ACC112 (cell line): ENCODE measurements around the gene DIAPH2.

ENCODE experiments used
- H2AFZ ChIP-seq: fragments of 200-600 bp; sonication (generic); one replicate; pipeline ENCODE4 v1.6.0; 2017; ENCODE audit warnings: antibody characterized with exemption, low read length; ENCODE audit not compliant: unreplicated experiment
- H3K27ac ChIP-seq: fragments of 200-600 bp; sonication (generic); 2 replicates; pipeline ENCODE4 v1.5.1; 2014; ENCODE audit warnings: low read depth, mild to moderate bottlenecking, antibody characterized with exemption, low read length, moderate library complexity
- H3K27me3 ChIP-seq: fragments of 200-600 bp; sonication (generic); 2 replicates; pipeline ENCODE4 v1.6.1; 2014; ENCODE audit warnings: mild to moderate bottlenecking, antibody characterized with exemption, low read length, moderate library complexity, mixed read lengths; ENCODE audit not compliant: insufficient read depth
- H3K36me3 ChIP-seq: fragments of 200-600 bp; sonication (generic); 2 replicates; pipeline ENCODE4 v1.6.1; 2016; ENCODE audit warnings: mild to moderate bottlenecking, antibody characterized with exemption, low read length, moderate library complexity, mixed read lengths; ENCODE audit not compliant: insufficient read depth
- H3K4me1 ChIP-seq: fragments of 200-600 bp; sonication (generic); one replicate; pipeline ENCODE4 v1.6.1; 2016; ENCODE audit warnings: low read length, mixed read lengths; ENCODE audit not compliant: insufficient read depth, unreplicated experiment, control insufficient read depth
- H3K4me3 ChIP-seq: fragments of 200-600 bp; sonication (generic); 2 replicates; pipeline ENCODE4 v1.5.1; 2014; ENCODE audit warnings: mild to moderate bottlenecking, low read depth, low read length
- H3K79me2 ChIP-seq: fragments of 200-600 bp; sonication (generic); one replicate; pipeline ENCODE4 v1.6.0; 2016; ENCODE audit warnings: low read length; ENCODE audit not compliant: control insufficient read depth, unreplicated experiment, insufficient read depth

DIAPH2 gene

GRCh38 chrX:97210501-97210900, 525.9 kb downstream of the DIAPH2 start:
- Histone ChIP-seq H3K27me3 (no peaks in the 10 kb centered on the region), H3K36me3 (no peaks in the 10 kb centered on the region)

DNA sequence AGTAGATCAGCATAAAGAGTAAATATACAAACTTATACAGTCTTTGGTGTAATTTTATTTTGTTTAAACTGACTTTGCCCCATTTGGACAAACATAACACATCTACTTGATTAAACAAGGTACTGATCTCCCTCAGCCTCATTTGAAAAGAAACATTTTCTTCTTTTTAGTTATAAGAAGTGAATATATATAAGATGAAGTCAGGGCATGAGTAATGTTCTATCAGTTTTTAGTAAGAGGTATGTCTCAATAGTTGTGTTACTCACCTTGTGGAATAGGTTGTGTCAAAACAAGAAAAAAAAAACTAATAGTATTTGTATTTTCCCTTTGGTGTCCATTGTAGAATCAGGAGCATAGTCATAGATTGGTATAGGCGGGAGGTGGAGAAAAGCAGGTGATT, 526.4 kb downstream of the DIAPH2 start:
- Histone ChIP-seq H3K27me3 (no peaks in the 10 kb centered on the region), H3K36me3 (no peaks in the 10 kb centered on the region), H2AFZ (no peak overlapping the region), H3K4me1 (peaks cover 9% of the 10 kb centered on the region), H3K4me3 (no peak overlapping the region), H3K27ac (0 out of 2 replicates have a peak overlapping the region, but pooled peaks have one; percentile 5), H3K79me2 (no peaks in the 10 kb centered on the region)

More at GRCh38 chrX:97210501-97210900, 525.9 kb downstream of the DIAPH2 start:
- no peaks in the 10 kb centered on the region for H3K79me2 ChIP-seq
- H3K27ac ChIP-seq: no peak overlapping the region
- H3K4me1 ChIP-seq: peaks cover 9% of the 10 kb centered on the region
- H3K4me3 ChIP-seq: no peak overlapping the region
- no peak overlapping the region for H2AFZ ChIP-seq

DNA sequence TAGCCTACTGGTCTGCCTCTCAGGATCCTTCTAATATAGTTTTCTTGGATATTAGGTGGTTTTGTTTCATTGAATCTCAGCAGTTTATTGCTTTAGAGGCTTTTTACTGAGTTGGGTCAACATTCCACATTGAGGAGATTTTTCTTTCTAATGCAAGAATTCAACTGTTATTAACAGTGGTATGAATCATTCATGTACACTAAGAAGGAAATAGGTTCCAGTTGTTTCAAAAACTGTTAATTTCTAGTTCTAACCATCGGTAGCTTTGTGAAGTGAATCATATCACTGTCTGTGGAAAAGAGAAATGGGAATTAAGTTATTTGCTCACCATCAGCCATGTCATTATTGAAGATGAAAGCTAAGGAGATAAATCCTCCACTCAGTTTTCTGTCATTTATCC, 530.5 kb downstream of the DIAPH2 start:
- no peaks in the 10 kb centered on the region for H3K36me3 ChIP-seq
- no peak overlapping the region for H3K4me3 ChIP-seq
- peaks cover 9% of the 10 kb centered on the region for H3K4me1 ChIP-seq
- no peak overlapping the region for H3K27ac ChIP-seq
- H3K27me3 ChIP-seq: no peaks in the 10 kb centered on the region
- H2AFZ ChIP-seq: no peak overlapping the region
- no peaks in the 10 kb centered on the region for H3K79me2 ChIP-seq

DNA sequence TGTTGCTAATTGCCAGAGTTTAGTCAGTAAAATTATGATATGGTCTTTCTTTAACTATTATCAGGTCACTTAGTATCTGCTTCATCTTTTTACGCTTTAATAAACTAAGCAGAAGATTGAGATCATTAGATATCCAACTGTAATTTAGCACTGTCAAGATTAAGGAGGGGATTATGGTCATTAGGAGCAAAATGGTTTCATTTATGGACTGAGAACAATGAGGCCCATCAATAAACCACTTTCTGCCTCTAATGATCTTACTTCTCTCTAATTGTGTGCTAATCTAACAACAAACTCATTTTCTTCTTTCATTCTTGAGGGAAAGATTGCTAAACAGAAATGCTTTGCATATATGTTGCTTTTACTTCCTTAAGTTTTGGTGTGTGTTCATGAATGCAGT, 539.5 kb downstream of the DIAPH2 start:
- no peak overlapping the region for H3K27ac ChIP-seq
- no peaks in the 10 kb centered on the region for H3K4me1 ChIP-seq
- no peak overlapping the region for H2AFZ ChIP-seq
- H3K79me2 ChIP-seq: no peaks in the 10 kb centered on the region
- no peak overlapping the region for H3K4me3 ChIP-seq
- H3K36me3 ChIP-seq: no peaks in the 10 kb centered on the region
- no peaks in the 10 kb centered on the region for H3K27me3 ChIP-seq

- Histone ChIP-seq H3K79me2 (no peaks in the 10 kb centered on the region), H3K27ac (no peak overlapping the region), H3K4me3 (no peak overlapping the region), H3K27me3 (no peaks in the 10 kb centered on the region), H3K36me3 (no peaks in the 10 kb centered on the region), H3K4me1 (no peaks in the 10 kb centered on the region), H2AFZ (no peak overlapping the region)
These were observed 544.7 kb downstream of the DIAPH2 start for GRCh38 chrX:97229318-97229717.

DNA sequence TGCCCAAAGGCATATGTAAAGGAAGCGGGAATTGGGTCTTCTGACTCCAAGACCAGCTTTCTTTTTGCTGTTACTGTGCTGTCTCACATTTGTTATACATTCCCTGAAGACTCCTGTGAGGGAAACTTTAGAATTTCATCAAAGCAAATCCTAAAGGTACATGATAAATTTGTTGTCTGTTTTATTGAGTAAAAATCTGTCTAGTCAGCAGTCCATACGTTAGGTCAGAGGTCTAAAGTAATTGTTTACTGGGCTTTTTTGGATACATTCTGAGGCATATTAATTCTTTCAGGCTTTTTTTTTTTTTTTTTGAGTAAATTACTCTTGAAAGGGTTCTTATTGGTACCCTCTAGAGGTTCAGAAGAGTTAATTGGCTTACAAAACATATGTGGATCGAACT, 546.3 kb downstream of the DIAPH2 start:
- Histone ChIP-seq H3K27ac (no peak overlapping the region), H3K27me3 (no peaks in the 10 kb centered on the region), H3K4me3 (no peak overlapping the region), H3K79me2 (no peaks in the 10 kb centered on the region), H3K36me3 (no peaks in the 10 kb centered on the region), H3K4me1 (no peaks in the 10 kb centered on the region), H2AFZ (no peak overlapping the region)

DNA sequence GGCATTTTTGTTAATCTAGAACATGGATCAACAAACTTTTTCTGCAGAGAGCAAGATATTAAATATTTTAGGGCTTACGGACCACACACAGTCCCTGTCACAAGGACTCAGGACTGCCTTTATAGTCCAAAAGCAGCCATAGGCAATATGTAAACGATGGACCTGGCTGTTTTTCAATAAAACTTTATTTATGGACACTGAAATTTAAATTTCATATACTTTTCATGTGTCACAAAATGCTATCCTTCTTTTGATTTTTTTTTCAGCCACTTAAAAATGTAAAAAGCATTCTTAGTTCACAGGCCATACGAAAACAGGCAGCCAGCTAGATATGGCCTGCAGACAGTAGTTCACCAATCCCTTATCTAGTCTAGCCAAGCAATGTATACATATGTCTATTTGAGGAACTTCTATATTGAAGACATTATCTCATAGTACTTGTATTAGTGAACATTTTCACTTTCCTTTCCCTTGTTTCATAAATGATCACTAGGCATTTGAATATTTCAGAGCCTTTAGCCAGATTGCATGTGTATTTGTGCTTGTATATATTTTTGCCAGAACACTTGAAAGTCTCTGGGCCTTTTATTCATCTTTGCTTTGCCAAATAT, 549.9 kb downstream of the DIAPH2 start:
- H3K4me1 ChIP-seq: peaks cover 4% of the 10 kb centered on the region
- H2AFZ ChIP-seq: no peak overlapping the region
- H3K27me3 ChIP-seq: no peaks in the 10 kb centered on the region
- H3K79me2 ChIP-seq: no peaks in the 10 kb centered on the region
- H3K27ac ChIP-seq: no peak overlapping the region
- H3K36me3 ChIP-seq: no peaks in the 10 kb centered on the region
- no peak overlapping the region for H3K4me3 ChIP-seq

GRCh38 chrX:97238632-97239031, 554.0 kb downstream of the DIAPH2 start:
- Histone ChIP-seq H3K27ac (no peak overlapping the region), H3K4me3 (no peak overlapping the region), H3K27me3 (no peaks in the 10 kb centered on the region), H2AFZ (no peak overlapping the region), H3K36me3 (no peaks in the 10 kb centered on the region), H3K79me2 (no peaks in the 10 kb centered on the region), H3K4me1 (peaks cover 4% of the 10 kb centered on the region)

GRCh38 chrX:97252111-97252510, 567.5 kb downstream of the DIAPH2 start:
- Histone ChIP-seq H3K27me3 (no peaks in the 10 kb centered on the region), H3K4me3 (no peak overlapping the region), H3K79me2 (no peaks in the 10 kb centered on the region), H3K27ac (no peak overlapping the region), H3K36me3 (no peaks in the 10 kb centered on the region), H2AFZ (no peak overlapping the region), H3K4me1 (no peaks in the 10 kb centered on the region)

- H3K27ac ChIP-seq: no peak overlapping the region
These were observed 576.0 kb downstream of the DIAPH2 start for GRCh38 chrX:97260679-97261078.

DNA sequence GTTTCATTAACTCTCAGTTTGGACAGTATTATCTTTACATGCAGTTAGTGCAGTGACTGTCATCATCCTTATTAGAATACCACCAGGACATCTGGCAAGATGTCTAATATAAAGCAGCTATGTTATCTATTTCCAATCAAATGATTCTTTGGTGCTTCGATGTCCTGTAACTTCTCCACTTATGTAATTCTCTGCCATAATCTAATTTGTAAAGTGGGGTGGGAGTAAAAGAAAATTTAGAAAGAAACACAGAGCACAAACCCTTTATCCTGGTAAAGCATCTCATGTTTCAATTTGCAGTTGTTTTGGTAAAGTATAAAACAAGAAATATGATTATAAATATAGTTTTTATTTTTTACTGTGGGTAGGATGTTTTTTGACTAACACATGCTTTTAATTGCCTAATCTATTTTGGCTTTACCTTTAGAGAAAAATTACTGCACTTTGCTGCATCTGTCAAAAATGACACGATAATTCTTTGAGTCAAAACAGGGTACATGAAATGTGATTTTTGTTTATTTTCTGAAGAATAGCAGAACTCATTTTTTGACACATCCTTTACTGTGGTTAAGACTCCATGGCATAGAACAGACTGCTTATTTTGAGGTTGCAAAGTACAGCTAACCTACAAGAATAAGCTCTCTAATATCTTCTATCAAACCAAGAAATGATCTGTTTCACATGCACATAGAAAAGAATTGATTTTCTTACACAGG, 581.9 kb downstream of the DIAPH2 start:
- no peaks in the 10 kb centered on the region for H3K27me3 ChIP-seq
- H3K4me1 ChIP-seq: peaks cover 11% of the 10 kb centered on the region
- H3K4me3 ChIP-seq: no peak overlapping the region
- H2AFZ ChIP-seq: no peak overlapping the region
- no peaks in the 10 kb centered on the region for H3K79me2 ChIP-seq
- no peak overlapping the region for H3K27ac ChIP-seq
- H3K36me3 ChIP-seq: no peaks in the 10 kb centered on the region

More at GRCh38 chrX:97260679-97261078, 576.0 kb downstream of the DIAPH2 start:
- Histone ChIP-seq H3K4me1 (no peaks in the 10 kb centered on the region), H3K36me3 (no peaks in the 10 kb centered on the region), H3K79me2 (no peaks in the 10 kb centered on the region), H2AFZ (no peak overlapping the region), H3K4me3 (no peak overlapping the region), H3K27me3 (no peaks in the 10 kb centered on the region)
